ENCODE results near the gene RIPK4.

- TF ChIP-seq CTCF (IDR thresholded peaks at IDR 0.05; ENCODE audit: insufficient read depth, low read depth, low read length), result no peak
- TF ChIP-seq EZH2 (IDR thresholded peaks at IDR 0.05; ENCODE audit: insufficient read depth, low read length), result no peak
These were observed 7.8 kb upstream of the RIPK4 start for GRCh38 chr21:41774467-41775148.
